K562 (cell line): ENCODE measurements around the gene RBAK. TPM values are rescaled to one million over a fixed set of nuclear protein-coding genes. Genes with fewer than 3 reads are reported as not detected.

Source experiments
- ATAC-seq: fragments of 200-7000 bp; cut with Tn5 transposase; 3 replicates; pipeline ENCODE4 v1.9.1; 2020; ENCODE audit warnings: moderate library complexity
- BruUV-seq: library from RNA; stranded (reverse); fragments of 400-500 nt; replicated peaks from 2 replicates; lab custom pipeline; 2021; lab: Mats Ljungman, UMichigan
- CTCF ChIA-PET: fragments of 300-600 bp; formaldehyde crosslinking; extraction: SDS; loops from one replicate; lab custom pipeline; 2021; ENCODE audit warnings: low intra/inter-chr PET ratio; lab: Yijun Ruan, JAX
- POLR2A ChIA-PET: fragments of 300-600, 350-650 bp; sonication (Branson Sonifier 250); formaldehyde crosslinking; extraction: SDS; loops from one replicate; lab custom pipeline; 2021; ENCODE audit warnings: antibody characterized with exemption, inconsistent platforms; lab: Yijun Ruan, JAX
- DNase-seq, 4 experiments: peaks; one replicate each; pipeline versions ENCODE4 v3.0.0 to v3.0.0-alpha.2; 2011 to 2018; ENCODE audit warnings: low spot score in 3 of 4, mixed read lengths in 3 of 4; ENCODE audit errors: extremely low read depth in 1 of 4
- FAIRE-seq: peaks from 2 replicates; lab custom pipeline; 2011; peaks lifted over from hg19 to GRCh38; lab: Jason Lieb, UNC
- H2AFZ ChIP-seq: 2 replicates; pipeline ENCODE4 v1.6.0; 2011; ENCODE audit warnings: low read depth, low read length, control low read depth, inconsistent platforms
- H3K27ac ChIP-seq: fragments of 200-600 bp; 3 replicates; pipeline ENCODE4 v1.8.0; 2011; ENCODE audit warnings: low read depth, mild to moderate bottlenecking, control low read depth, inconsistent platforms, low read length, moderate library complexity, mixed read lengths; ENCODE audit errors: extremely low read depth
- H3K27me3 ChIP-seq, 2 experiments: fragments of 300-600 bp in 1 of 2; 2 replicates in 1 of 2; 3 replicates in 1 of 2; pipeline versions ENCODE4 v1.6.0 to v1.8.0; 2011; ENCODE audit warnings: inconsistent platforms in 2 of 2, low read length in 2 of 2, mild to moderate bottlenecking in 1 of 2, mixed read lengths in 1 of 2, moderate library complexity in 1 of 2; ENCODE audit not compliant: control insufficient read depth in 2 of 2, insufficient read depth in 2 of 2
- H3K36me3 ChIP-seq: fragments of 300-600 bp; 3 replicates; pipeline ENCODE4 v1.8.0; 2011; ENCODE audit warnings: mild to moderate bottlenecking, low read length, inconsistent platforms; ENCODE audit not compliant: control insufficient read depth, insufficient read depth
- H3K4me1 ChIP-seq, 2 experiments: fragments of 200-600 bp in 1 of 2; replicated peaks in 1 of 2; 2 replicates in 1 of 2; 3 replicates in 1 of 2; pipeline versions ENCODE4 v1.5.1 to v1.8.0; 2011; ENCODE audit warnings: inconsistent platforms in 2 of 2, low read length in 2 of 2, mild to moderate bottlenecking in 1 of 2, mixed read lengths in 1 of 2, moderate library complexity in 1 of 2; ENCODE audit not compliant: control insufficient read depth in 2 of 2, insufficient read depth in 2 of 2
- H3K4me2 ChIP-seq: 2 replicates; pipeline ENCODE4 v1.6.1; 2011; ENCODE audit warnings: low read length, control low read depth, inconsistent platforms, mixed read lengths; ENCODE audit not compliant: insufficient read depth
- H3K4me3 ChIP-seq: fragments of 200-600 bp; sonication (generic), shearing (Covaris generic); 2 replicates; pipeline ENCODE4 v1.5.1; 2016; ENCODE audit warnings: control low read depth, inconsistent platforms
- H3K79me2 ChIP-seq: fragments of 200-600 bp; 3 replicates; pipeline ENCODE4 v1.8.0; 2011; ENCODE audit warnings: low read length, inconsistent platforms; ENCODE audit not compliant: control insufficient read depth, insufficient read depth
- H3K9ac ChIP-seq, 2 experiments: 2 replicates each; pipeline versions ENCODE4 v1.6.0 to v1.6.1; 2011; ENCODE audit warnings: low read depth in 2 of 2, low read length in 2 of 2, control low read depth in 1 of 2, inconsistent platforms in 1 of 2, mild to moderate bottlenecking in 1 of 2, mixed read lengths in 1 of 2; ENCODE audit not compliant: insufficient read depth in 1 of 2
- H3K9me1 ChIP-seq: one replicate; pipeline ENCODE4 v1.6.0; 2011; ENCODE audit warnings: inconsistent platforms, mild to moderate bottlenecking, low read length, moderate library complexity; ENCODE audit not compliant: control insufficient read depth, insufficient read depth
- H3K9me3 ChIP-seq: replicated peaks from 2 replicates; pipeline ENCODE4 v1.5.1; 2011; ENCODE audit warnings: low read depth, low read length, inconsistent platforms; ENCODE audit not compliant: control insufficient read depth, insufficient read depth
- H4K20me1 ChIP-seq: replicated peaks from 2 replicates; pipeline ENCODE4 v1.6.1; 2011; ENCODE audit warnings: low read length, inconsistent platforms, mixed read lengths; ENCODE audit not compliant: control insufficient read depth, insufficient read depth
- KLF16 ChIP-seq: IDR thresholded peaks from 2 replicates; pipeline ENCODE4 v1.6.1; 2016; ENCODE audit warnings: antibody characterized with exemption
- TAF15 ChIP-seq: fragments of 200-400 bp; formaldehyde crosslinking; IDR thresholded peaks from 2 replicates; pipeline ENCODE4 v1.6.1; 2017; ENCODE audit warnings: mild to moderate bottlenecking, low read depth, low read length, moderate library complexity
- ZNF449 ChIP-seq: fragments of 250-450 bp; sonication (Bioruptor Pico); IDR thresholded peaks from 2 replicates; pipeline ENCODE4 v1.8.0; 2022; ENCODE audit warnings: moderate library complexity, mild to moderate bottlenecking, inconsistent platforms
- WGBS: fragments of 100-300 bp; shearing (Covaris generic); methylation state at CpG from one replicate; pipeline ENCODE4 v1.1.6; 2016; ENCODE audit warnings: low coverage, mixed read lengths; ENCODE audit not compliant: insufficient coverage; ENCODE audit errors: missing lambda C conversion rate; 5-methylcytosine and 5-hydroxymethylcytosine counted together
- in situ Hi-C: fragments of 300-500 bp; cut with MboI; formaldehyde crosslinking; loops from 4 replicates; pipeline ENCODE4 v1.15.0; 2018; ENCODE audit warnings: inconsistent platforms, mixed read lengths
- intact Hi-C: fragments of 100-400 bp; cut with micrococcal nuclease; formaldehyde crosslinking; loops from 2 replicates; pipeline ENCODE4 v1.14.2; 2022
- polyA plus RNA-seq, 8 experiments: library from polyadenylated mRNA; depleted of rRNA in 4 of 8; stranded (reverse) in 5 of 8; unstranded in 3 of 8; fragments of >200 nt; fragmentation: Nextera tagmentation in 2 of 8; fragmentation: Illumina TruSeq in 1 of 8; extraction: Ambion mirVana in 2 of 8; extraction: Trizol in 1 of 8; gene quantifications; 2 replicates each; pipeline versions ENCODE4 v1.2.1 to v1.2.3, GENCODE V29; 2011 to 2014; ENCODE audit warnings: inconsistent platforms in 1 of 8, missing spikeins in 1 of 8
- total RNA-seq, 7 experiments: library from RNA; depleted of rRNA in 6 of 7; stranded (reverse); fragments of >200 nt in 6 of 7; fragmentation: Illumina TruSeq in 2 of 7; extraction: Trizol in 2 of 7; gene quantifications; 2 replicates each; pipeline versions ENCODE4 v1.2.1 to v1.2.3, GENCODE V29; 2011 to 2021; ENCODE audit warnings: low replicate concordance in 1 of 7

RBAK gene
- total and polyA plus RNA-seq, 9 of the 15 experiments (the other 6 are each of a cell fraction or from before 2014, with no cell fraction given) = 2.7 to 13.2 (median 10.1) TPM

GRCh38 chr7:4998910-4999309 is 46.8 kb upstream of the RBAK start:
- no TSS peak for BruUV-seq
- ATAC-seq = no peak
- 85% methylated on average over 7 of the region's 7 CpGs for WGBS

More at GRCh38 chr7:4998910-4999309, 46.8 kb upstream of the RBAK start:
- H2AFZ ChIP-seq = no peak overlapping the region
- no peaks in the 10 kb centered on the region for H3K9me3 ChIP-seq
- no peaks in the 10 kb centered on the region for H3K79me2 ChIP-seq
- intact Hi-C loops (no loop called here), in situ Hi-C loops (no loop called here)
- no peaks in the 10 kb centered on the region for H3K27me3 ChIP-seq
- CTCF ChIA-PET = no interaction called here
- no peak for TF ChIP-seq KLF16
- TF ChIP-seq ZNF449 (CRISPR knock-in tag) = no peak
- no peak for TF ChIP-seq TAF15
- H3K9me1 ChIP-seq = no peaks in the 10 kb centered on the region
- H4K20me1 ChIP-seq = no peaks in the 10 kb centered on the region
- no peak overlapping the region for H3K27ac ChIP-seq
- no peak overlapping the region for H3K4me2 ChIP-seq
- H3K9ac ChIP-seq = no peak overlapping the region
- no peak overlapping the region for H3K4me3 ChIP-seq
- DNase-seq = no peak
- POLR2A ChIA-PET = interaction anchor here (1.4 kb wide), 1 partner anchor 10 kb away, joined by 5 read pairs; no protein-coding TSS in a partner anchor
- peaks cover 58% of the 10 kb centered on the region; the same call in 2 of the 3 replicates for H3K36me3 ChIP-seq
- FAIRE-seq = no peak
- no peaks in the 10 kb centered on the region for H3K4me1 ChIP-seq
